HUES6 (cell line): Measurements from ENCODE around the gene SLC25A44.

Experiments used
- H3K27ac ChIP-seq: 2 replicates; pipeline ENCODE4 v1.7.0; 2013; ENCODE audit warnings: low read depth, mild to moderate bottlenecking, low read length, inconsistent platforms
- H3K27me3 ChIP-seq: 2 replicates; pipeline ENCODE4 v1.6.1; 2013; ENCODE audit warnings: low read length; ENCODE audit not compliant: control insufficient read depth, insufficient read depth
- H3K36me3 ChIP-seq: 2 replicates; pipeline ENCODE4 v1.6.1; 2013; ENCODE audit warnings: low read length; ENCODE audit not compliant: control insufficient read depth, insufficient read depth
- H3K4me1 ChIP-seq: 2 replicates; pipeline ENCODE4 v1.6.1; 2013; ENCODE audit warnings: low read length; ENCODE audit not compliant: control insufficient read depth, insufficient read depth
- H3K4me3 ChIP-seq: 2 replicates; pipeline ENCODE4 v1.5.1; 2013; ENCODE audit warnings: low read depth, low read length
- H3K9ac ChIP-seq: one replicate; pipeline ENCODE4 v1.6.1; 2013; ENCODE audit warnings: mild to moderate bottlenecking, low read length
- H3K9me3 ChIP-seq: 2 replicates; pipeline ENCODE4 v1.6.1; 2013; ENCODE audit warnings: low read depth, low read length; ENCODE audit not compliant: control insufficient read depth, insufficient read depth

The SLC25A44 gene

GRCh38 chr1:156253634-156254033 is 59.7 kb downstream of the SLC25A44 start:
- Histone ChIP-seq H3K36me3 (peaks cover 87% of the 10 kb centered on the region), H3K9me3 (no peaks in the 10 kb centered on the region), H3K4me1 (no peaks in the 10 kb centered on the region), H3K27ac (no peak overlapping the region), H3K9ac (no peak overlapping the region), H3K4me3 (no peak overlapping the region), H3K27me3 (no peaks in the 10 kb centered on the region)

- no peak overlapping the region for H3K4me3 ChIP-seq
- no peaks in the 10 kb centered on the region for H3K9me3 ChIP-seq
- peaks cover 85% of the 10 kb centered on the region for H3K36me3 ChIP-seq
- no peak overlapping the region for H3K27ac ChIP-seq
- no peaks in the 10 kb centered on the region for H3K4me1 ChIP-seq
- H3K9ac ChIP-seq, result no peak overlapping the region
- no peaks in the 10 kb centered on the region for H3K27me3 ChIP-seq
Measured at GRCh38 chr1:156257711-156258110, 63.8 kb downstream of the SLC25A44 start.

GRCh38 chr1:156258859-156259258 is 65.0 kb downstream of the SLC25A44 start:
- Histone ChIP-seq H3K27ac (no peak overlapping the region), H3K9ac (no peak overlapping the region), H3K4me1 (no peaks in the 10 kb centered on the region), H3K4me3 (no peak overlapping the region), H3K9me3 (no peaks in the 10 kb centered on the region), H3K36me3 (peaks cover 85% of the 10 kb centered on the region), H3K27me3 (no peaks in the 10 kb centered on the region)

- H3K36me3 ChIP-seq, result peaks cover 89% of the 10 kb centered on the region
- H3K9me3 ChIP-seq, result no peaks in the 10 kb centered on the region
- no peak overlapping the region for H3K9ac ChIP-seq
- no peak overlapping the region for H3K27ac ChIP-seq
- H3K4me1 ChIP-seq, result no peaks in the 10 kb centered on the region
- H3K4me3 ChIP-seq, result no peak overlapping the region
- no peaks in the 10 kb centered on the region for H3K27me3 ChIP-seq
Measured at GRCh38 chr1:156259805-156260204, 65.9 kb downstream of the SLC25A44 start.

GRCh38 chr1:156260896-156261295 is 67.0 kb downstream of the SLC25A44 start:
- H3K4me3 ChIP-seq, result no peak overlapping the region
- H3K36me3 ChIP-seq, result peaks cover 95% of the 10 kb centered on the region
- no peak overlapping the region for H3K27ac ChIP-seq
- H3K4me1 ChIP-seq, result no peaks in the 10 kb centered on the region
- H3K27me3 ChIP-seq, result no peaks in the 10 kb centered on the region
- H3K9ac ChIP-seq, result no peak overlapping the region
- H3K9me3 ChIP-seq, result no peaks in the 10 kb centered on the region
